HepG2 (cell line): ENCODE data around the gene XXYLT1. TPM values are rescaled to one million over a fixed set of nuclear protein-coding genes. Genes with fewer than 3 reads are reported as not detected.

Source experiments
- BRD4 ChIP-seq: sonication (generic); formaldehyde crosslinking; IDR thresholded peaks from 2 replicates; pipeline ENCODE4 v1.4.0; 2020; ENCODE audit warnings: missing genetic modification reagents
- CBX5 ChIP-seq: sonication (generic); formaldehyde crosslinking; IDR thresholded peaks from 2 replicates; pipeline ENCODE4 v1.4.0; 2020; ENCODE audit warnings: missing genetic modification reagents, borderline replicate concordance
- CREM ChIP-seq, 2 experiments: sonication (generic) in 1 of 2; formaldehyde crosslinking in 1 of 2; IDR thresholded peaks; 2 replicates each; pipeline versions ENCODE4 v1.4.0 to v1.6.1; 2016 to 2020; ENCODE audit warnings: antibody characterized with exemption in 1 of 2, mild to moderate bottlenecking in 1 of 2, missing genetic modification reagents in 1 of 2
- EED ChIP-seq: sonication (generic); formaldehyde crosslinking; IDR thresholded peaks from 2 replicates; pipeline ENCODE4 v1.5.0; 2020; ENCODE audit warnings: mild to moderate bottlenecking, missing genetic modification reagents
- HIVEP1 ChIP-seq: sonication (generic); formaldehyde crosslinking; IDR thresholded peaks from 2 replicates; pipeline ENCODE4 v1.4.0; 2020; ENCODE audit warnings: mild to moderate bottlenecking, missing genetic modification reagents
- KDM2A ChIP-seq: sonication (generic); formaldehyde crosslinking; IDR thresholded peaks from 2 replicates; pipeline ENCODE4 v1.4.0; 2020; ENCODE audit warnings: low read depth, missing genetic modification reagents, borderline replicate concordance
- NR2F2 ChIP-seq: IDR thresholded peaks from 2 replicates; pipeline ENCODE4 v1.6.1; 2012; ENCODE audit warnings: low read depth, inconsistent platforms, borderline replicate concordance
- PAXIP1 ChIP-seq: sonication (generic); formaldehyde crosslinking; conservative IDR thresholded peaks from 2 replicates; pipeline ENCODE4 v1.4.0; 2020; ENCODE audit warnings: mild to moderate bottlenecking, missing genetic modification reagents, moderate library complexity
- PRMT3 ChIP-seq: sonication (generic); formaldehyde crosslinking; IDR thresholded peaks from 2 replicates; pipeline ENCODE4 v1.8.1; 2022; ENCODE audit warnings: low read depth, mild to moderate bottlenecking, moderate library complexity, missing genetic modification reagents, borderline replicate concordance
- SP5 ChIP-seq: IDR thresholded peaks from 2 replicates; pipeline ENCODE4 v1.6.1; 2016; ENCODE audit warnings: low read depth, borderline replicate concordance
- ZBTB10 ChIP-seq: sonication (generic); formaldehyde crosslinking; IDR thresholded peaks from 2 replicates; pipeline ENCODE4 v1.4.0; 2020; ENCODE audit warnings: missing genetic modification reagents, borderline replicate concordance
- ZHX2 ChIP-seq, 2 experiments: sonication (generic) in 1 of 2; formaldehyde crosslinking in 1 of 2; IDR thresholded peaks; 2 replicates each; pipeline versions ENCODE4 v1.6.1 to v1.9.0; 2014 to 2022; ENCODE audit warnings: antibody characterized with exemption in 1 of 2, borderline replicate concordance in 1 of 2, inconsistent platforms in 1 of 2, low read depth in 1 of 2, missing genetic modification reagents in 1 of 2
- ZNF10 ChIP-seq: sonication (generic); formaldehyde crosslinking; IDR thresholded peaks from 2 replicates; pipeline ENCODE4 v1.4.0; 2020; ENCODE audit warnings: mild to moderate bottlenecking, low read depth, missing genetic modification reagents, borderline replicate concordance
- ZNF138 ChIP-seq: sonication (generic); formaldehyde crosslinking; IDR thresholded peaks from 2 replicates; pipeline ENCODE4 v1.5.0; 2020; ENCODE audit warnings: mild to moderate bottlenecking, low read depth, missing genetic modification reagents
- ZNF546 ChIP-seq: sonication (generic); formaldehyde crosslinking; conservative IDR thresholded peaks from 2 replicates; pipeline ENCODE4 v1.8.1; 2023; ENCODE audit warnings: mild to moderate bottlenecking, missing genetic modification reagents
- ZNF83 ChIP-seq: sonication (generic); formaldehyde crosslinking; IDR thresholded peaks from 2 replicates; pipeline ENCODE4 v1.4.0; 2020; ENCODE audit warnings: missing genetic modification reagents, mild to moderate bottlenecking, borderline replicate concordance
- polyA plus RNA-seq, 8 experiments: library from polyadenylated mRNA; depleted of rRNA in 3 of 8; stranded (reverse) in 7 of 8; unstranded in 1 of 8; fragments of >200 nt; fragmentation: Illumina TruSeq in 4 of 8; extraction: Trizol in 4 of 8; gene quantifications; 2 replicates each; pipeline versions ENCODE4 v1.2.1 to v1.2.3, GENCODE V29; 2011 to 2016; ENCODE audit warnings: low read depth in 4 of 8, missing spikeins in 1 of 8, mixed read lengths in 1 of 8; ENCODE audit not compliant: insufficient read depth in 1 of 8
- total RNA-seq, 5 experiments: library from RNA; depleted of rRNA; stranded (reverse); fragments of >200 nt; fragmentation: Illumina TruSeq; extraction: Trizol; gene quantifications; 2 replicates each; pipeline ENCODE4 v1.2.3, GENCODE V29; 2016; ENCODE audit warnings: low read depth in 1 of 5

XXYLT1 gene
- total and polyA plus RNA-seq, 2 of the 13 experiments (the other 11 are each of a cell fraction or from before 2014, with no cell fraction given): 17.7 to 19.0 TPM

GRCh38 chr3:195160257-195160898 is 110.6 kb downstream of the XXYLT1 start (continued):
- TF ChIP-seq PAXIP1 (CRISPR knock-in tag) (peak; percentile 91), ZNF138 (CRISPR knock-in tag) (no peak), HIVEP1 (CRISPR knock-in tag) (peak; percentile 44; the same call in 1 of the 2 replicates), ZNF83 (no peak), CREM (IDR thresholded peaks at IDR 0.05) (peak; percentile 76), CREM (CRISPR knock-in tag; IDR thresholded peaks at IDR 0.05) (no peak), ZNF10 (CRISPR knock-in tag) (no peak), SP5 (CRISPR knock-in tag) (peak; percentile 95), PRMT3 (CRISPR knock-in tag) (no peak), BRD4 (no peak; the same call in none of the 2 replicates), CBX5 (no peak), ZHX2 (IDR thresholded peaks at IDR 0.05; ENCODE audit: low read depth) (no peak), ZHX2 (CRISPR knock-in tag; IDR thresholded peaks at IDR 0.05; ENCODE audit: borderline replicate concordance) (peak; percentile 41; the same call in 1 of the 2 replicates), ZBTB10 (CRISPR knock-in tag) (peak; percentile 36; the same call in 1 of the 2 replicates), ZNF546 (no peak), KDM2A (CRISPR knock-in tag) (no peak; the same call in 1 of the 2 replicates), EED (CRISPR knock-in tag) (no peak), NR2F2 (peak; percentile 96)
